ENCODE results near the gene BIVM.

Gene BIVM

GRCh38 chr13:102868366-102868936 lies 69.5 kb downstream of the BIVM start:
- no peak for DNase-seq (ENCODE audit: low spot score)
- no peak overlapping the region for H3K4me3 ChIP-seq (ENCODE audit: severe bottlenecking)
- peaks cover 16% of the 10 kb centered on the region for H3K4me1 ChIP-seq (ENCODE audit: insufficient read depth, poor library complexity, severe bottlenecking)
- no peak for ATAC-seq (ENCODE audit: low read depth)
- no peaks in the 10 kb centered on the region for H3K9me3 ChIP-seq (ENCODE audit: severe bottlenecking)
- H3K27ac ChIP-seq (ENCODE audit: poor library complexity, severe bottlenecking) = no peak overlapping the region
- H3K36me3 ChIP-seq (ENCODE audit: low read depth) = peaks cover 92% of the 10 kb centered on the region
- TF ChIP-seq, protein P1, sequence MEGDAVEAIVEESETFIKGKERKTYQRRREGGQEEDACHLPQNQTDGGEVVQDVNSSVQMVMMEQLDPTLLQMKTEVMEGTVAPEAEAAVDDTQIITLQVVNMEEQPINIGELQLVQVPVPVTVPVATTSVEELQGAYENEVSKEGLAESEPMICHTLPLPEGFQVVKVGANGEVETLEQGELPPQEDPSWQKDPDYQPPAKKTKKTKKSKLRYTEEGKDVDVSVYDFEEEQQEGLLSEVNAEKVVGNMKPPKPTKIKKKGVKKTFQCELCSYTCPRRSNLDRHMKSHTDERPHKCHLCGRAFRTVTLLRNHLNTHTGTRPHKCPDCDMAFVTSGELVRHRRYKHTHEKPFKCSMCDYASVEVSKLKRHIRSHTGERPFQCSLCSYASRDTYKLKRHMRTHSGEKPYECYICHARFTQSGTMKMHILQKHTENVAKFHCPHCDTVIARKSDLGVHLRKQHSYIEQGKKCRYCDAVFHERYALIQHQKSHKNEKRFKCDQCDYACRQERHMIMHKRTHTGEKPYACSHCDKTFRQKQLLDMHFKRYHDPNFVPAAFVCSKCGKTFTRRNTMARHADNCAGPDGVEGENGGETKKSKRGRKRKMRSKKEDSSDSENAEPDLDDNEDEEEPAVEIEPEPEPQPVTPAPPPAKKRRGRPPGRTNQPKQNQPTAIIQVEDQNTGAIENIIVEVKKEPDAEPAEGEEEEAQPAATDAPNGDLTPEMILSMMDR (IDR thresholded peaks at IDR 0.05; ENCODE audit: poor library complexity, severe bottlenecking) = no peak
- no peaks in the 10 kb centered on the region for H3K27me3 ChIP-seq (ENCODE audit: insufficient read depth, poor library complexity, severe bottlenecking)

GRCh38 chr13:102869948-102870676 lies 71.2 kb downstream of the BIVM start:
- H3K36me3 ChIP-seq (ENCODE audit: low read depth) = peaks cover 92% of the 10 kb centered on the region
- DNase-seq (ENCODE audit: low spot score) = no peak
- no peak for ATAC-seq (ENCODE audit: low read depth)

GRCh38 chr13:102870677-102871415 lies 71.9 kb downstream of the BIVM start:
- no peaks in the 10 kb centered on the region for H3K9me3 ChIP-seq (ENCODE audit: severe bottlenecking)
- TF ChIP-seq, protein P1 (IDR thresholded peaks at IDR 0.05; ENCODE audit: poor library complexity, severe bottlenecking) = peak; percentile 95
- H3K27ac ChIP-seq (ENCODE audit: poor library complexity, severe bottlenecking) = peak overlapping the region; percentile 8
- H3K36me3 ChIP-seq (ENCODE audit: low read depth) = peaks cover 92% of the 10 kb centered on the region
- ATAC-seq (ENCODE audit: low read depth) (peak; percentile 77), DNase-seq (ENCODE audit: low spot score) (no peak)
- peaks cover 23% of the 10 kb centered on the region for H3K4me1 ChIP-seq (ENCODE audit: insufficient read depth, poor library complexity, severe bottlenecking)
- H3K27me3 ChIP-seq (ENCODE audit: insufficient read depth, poor library complexity, severe bottlenecking) = no peaks in the 10 kb centered on the region
- H3K4me3 ChIP-seq (ENCODE audit: severe bottlenecking) = no peak overlapping the region

More at GRCh38 chr13:102869948-102870676, 71.2 kb downstream of the BIVM start:
- H3K27ac ChIP-seq (ENCODE audit: poor library complexity, severe bottlenecking) = no peak overlapping the region
- H3K27me3 ChIP-seq (ENCODE audit: insufficient read depth, poor library complexity, severe bottlenecking) = no peaks in the 10 kb centered on the region
- TF ChIP-seq, protein P1 (IDR thresholded peaks at IDR 0.05; ENCODE audit: poor library complexity, severe bottlenecking) = no peak
- H3K4me3 ChIP-seq (ENCODE audit: severe bottlenecking) = no peak overlapping the region
- peaks cover 23% of the 10 kb centered on the region for H3K4me1 ChIP-seq (ENCODE audit: insufficient read depth, poor library complexity, severe bottlenecking)
- no peaks in the 10 kb centered on the region for H3K9me3 ChIP-seq (ENCODE audit: severe bottlenecking)

- peaks cover 23% of the 10 kb centered on the region for H3K4me1 ChIP-seq (ENCODE audit: insufficient read depth, poor library complexity, severe bottlenecking)
- DNase-seq (ENCODE audit: low spot score) (no peak), ATAC-seq (ENCODE audit: low read depth) (no peak)
- peak overlapping the region; percentile 8 for H3K27ac ChIP-seq (ENCODE audit: poor library complexity, severe bottlenecking)
- H3K4me3 ChIP-seq (ENCODE audit: severe bottlenecking) = no peak overlapping the region
- peaks cover 90% of the 10 kb centered on the region for H3K36me3 ChIP-seq (ENCODE audit: low read depth)
- no peaks in the 10 kb centered on the region for H3K9me3 ChIP-seq (ENCODE audit: severe bottlenecking)
- TF ChIP-seq, protein P1 (IDR thresholded peaks at IDR 0.05; ENCODE audit: poor library complexity, severe bottlenecking) = no peak
- H3K27me3 ChIP-seq (ENCODE audit: insufficient read depth, poor library complexity, severe bottlenecking) = no peaks in the 10 kb centered on the region
Measured at GRCh38 chr13:102872131-102872530, 73.2 kb downstream of the BIVM start.

Measured in RWPE2 (cell line).